Heart left ventricle (tissue), 16 donors: ENCODE data around the gene HOXD8. TPM values are rescaled to one million over a fixed set of nuclear protein-coding genes. Genes with fewer than 3 reads are reported as not detected.

Source experiments
- ATAC-seq, 4 donors: fragments of 200-7000 bp; cut with Tn5 transposase; one replicate each; pipeline ENCODE4 v1.9.1; 2020 to 2022; ENCODE audit warnings: moderate library complexity in 4 of 4, mild to moderate bottlenecking in 3 of 4, moderate number of reproducible peaks in 1 of 4
- DNase-seq, 5 donors: peaks; one replicate each; pipeline ENCODE4 v3.0.0-alpha.2; 2020
- H3K27ac ChIP-seq, 12 donors: fragments of 200-600 bp; sonication (generic) in 4 of 12; one replicate each; pipeline versions ENCODE4 v1.5.0 to v1.8.0; 2016 to 2022; ENCODE audit warnings: mild to moderate bottlenecking in 2 of 12
- H3K27me3 ChIP-seq, 9 donors: fragments of 200-600 bp; sonication (generic) in 2 of 9; one replicate each; pipeline versions ENCODE4 v1.5.1 to v1.8.0; 2016 to 2022; ENCODE audit warnings: mild to moderate bottlenecking in 3 of 9
- H3K36me3 ChIP-seq, 9 donors: fragments of 200-600 bp; sonication (generic) in 2 of 9; one replicate each; pipeline versions ENCODE4 v1.5.0 to v1.8.0; 2018 to 2022; ENCODE audit warnings: mild to moderate bottlenecking in 2 of 9
- H3K4me1 ChIP-seq, 12 donors: fragments of 200-600 bp; sonication (generic) in 4 of 12; one replicate each; pipeline versions ENCODE4 v1.5.0 to v1.8.0; 2016 to 2022; ENCODE audit warnings: mild to moderate bottlenecking in 3 of 12
- H3K4me3 ChIP-seq, 12 donors: fragments of 200-600 bp; sonication (generic) in 4 of 12; one replicate each; pipeline versions ENCODE4 v1.5.0 to v1.8.0; 2017 to 2022; ENCODE audit warnings: mild to moderate bottlenecking in 9 of 12, moderate library complexity in 4 of 12
- H3K9me3 ChIP-seq, 12 donors: fragments of 200-600 bp; sonication (generic) in 4 of 12; one replicate each; pipeline versions ENCODE4 v1.5.0 to v1.8.0; 2016 to 2022; ENCODE audit warnings: mild to moderate bottlenecking in 1 of 12
- POLR2A ChIP-seq, 2 donors: fragments of 450-650 bp; IDR thresholded peaks; one replicate each; pipeline ENCODE4 v1.6.1; 2017; ENCODE audit warnings: antibody characterized with exemption in 2 of 2, mild to moderate bottlenecking in 2 of 2, moderate library complexity in 2 of 2
- WGBS, 4 donors: extraction: QIAGEN DNeasy Blood & Tissue Kit in 2 of 4; methylation state at CpG; one replicate each; pipeline versions ENCODE4 v1.1.5 to v1.1.7; 2013 to 2018; 5-methylcytosine and 5-hydroxymethylcytosine counted together
- intact Hi-C, 10 donors: fragments of 100-400 bp; cut with DNase I; formaldehyde crosslinking; loops; one replicate each; pipeline versions ENCODE4 v1.11.1 to v1.14.2; 2022
- polyA plus RNA-seq, 2 donors: library from polyadenylated mRNA; stranded (reverse); fragments of 200-250 nt; gene quantifications; one replicate each; pipeline ENCODE4 v1.2.3, GENCODE V29; 2013
- total RNA-seq, 9 donors: library from RNA; depleted of rRNA in 2 of 9; stranded (reverse); fragments of >200 nt in 2 of 9; fragmentation: NEBNext Ultra II Directional in 3 of 9; extraction: Animal tissue kit (Norgen Biotek cat#: 25700) in 3 of 9; gene quantifications; one replicate each; pipeline versions ENCODE4 v1.1.0 to v1.2.4, GENCODE V29; 2016 to 2023
- TF ChIP-seq, protein P1 (sequence below), 12 donors: fragments of 200-600 bp; sonication (generic) in 4 of 12; IDR thresholded peaks; one replicate each; pipeline versions ENCODE4 v1.5.0 to v1.8.0; 2018 to 2022; ENCODE audit warnings: antibody characterized with exemption in 12 of 12, mild to moderate bottlenecking in 5 of 12
- donor health status: ischemic (EF 13 %, LVEDD 7.1; RV severe dilation, severe dysfunction).
- donor health status: healthy with polysubstance abuse.
- donor health status: DM: no; HTN: yes; CAD: no.
- donor health status: DM: no; HTN: no; CAD: no.
- donor health status: ischemic (EF 25% LVEDD 6.9; RV normal size, moderate dysfunction).
- donor health status: ischemic (EF 25% LVEDD 5.7; RV mildly dilated, moderate dysfunction).
- donor health status: healthy.
- donor health status: DM: yes; HTN: yes; CAD: no.
- donor health status: ischemic (EF 35%, LVEDD 5.7; RV mildly dilated, moderate dysfunction).
- donor health status: nonischemic (EF 11% LVEDD 7.7; RV severe dilation, severe dysfunction).
- donor health status: DM: yes; HTN: yes; CAD: no.
- donor health status: PGD.
- donor health status: ischemic (EF 29% LVEDD 5.4; RV normal size, mild dysfunction).
- donor health status: nonischemic (EF 23%, LVEDD 6.1; RV moderate dilation, normal function).

HOXD8 gene
- total and polyA plus RNA-seq, 11 donors, result 0.21 to 1.8 (median 0.53) TPM

GRCh38 chr2:176158855-176159662, 29.6 kb downstream of the HOXD8 start:
- Histone ChIP-seq H3K27ac (no peak overlapping the region), H3K9me3 (no peaks in the 10 kb centered on the region), H3K4me1 (peaks cover 0 to 35% (median 16%) of the 10 kb centered on the region in 12 donors), H3K36me3 (no peaks in the 10 kb centered on the region), H3K4me3 (peak overlapping the region in 5 of 12 donors; percentile 20 to 43 (median 24)), H3K27me3 (peaks cover 76 to 100% (median 100%) of the 10 kb centered on the region in 9 donors)
- no peak for DNase-seq
- intact Hi-C loops, result loop anchor here in 1 of 10 donors (10.0 kb wide), 1 partner anchor 106 kb away; the partner anchor contains the start of gene MTX2
- ATAC-seq, result no peak
- TF ChIP-seq POLR2A (IDR thresholded peaks at IDR 0.05), result no peak
- TF ChIP-seq, protein P1, sequence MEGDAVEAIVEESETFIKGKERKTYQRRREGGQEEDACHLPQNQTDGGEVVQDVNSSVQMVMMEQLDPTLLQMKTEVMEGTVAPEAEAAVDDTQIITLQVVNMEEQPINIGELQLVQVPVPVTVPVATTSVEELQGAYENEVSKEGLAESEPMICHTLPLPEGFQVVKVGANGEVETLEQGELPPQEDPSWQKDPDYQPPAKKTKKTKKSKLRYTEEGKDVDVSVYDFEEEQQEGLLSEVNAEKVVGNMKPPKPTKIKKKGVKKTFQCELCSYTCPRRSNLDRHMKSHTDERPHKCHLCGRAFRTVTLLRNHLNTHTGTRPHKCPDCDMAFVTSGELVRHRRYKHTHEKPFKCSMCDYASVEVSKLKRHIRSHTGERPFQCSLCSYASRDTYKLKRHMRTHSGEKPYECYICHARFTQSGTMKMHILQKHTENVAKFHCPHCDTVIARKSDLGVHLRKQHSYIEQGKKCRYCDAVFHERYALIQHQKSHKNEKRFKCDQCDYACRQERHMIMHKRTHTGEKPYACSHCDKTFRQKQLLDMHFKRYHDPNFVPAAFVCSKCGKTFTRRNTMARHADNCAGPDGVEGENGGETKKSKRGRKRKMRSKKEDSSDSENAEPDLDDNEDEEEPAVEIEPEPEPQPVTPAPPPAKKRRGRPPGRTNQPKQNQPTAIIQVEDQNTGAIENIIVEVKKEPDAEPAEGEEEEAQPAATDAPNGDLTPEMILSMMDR (IDR thresholded peaks at IDR 0.05), result no peak
- 6 to 25% (median 18%) methylated on average over 37 to 39 of the region's 39 CpGs for WGBS, 4 donors

- DNase-seq (no peak), ATAC-seq (peak in 1 of 4 donors; percentile 16)
- intact Hi-C loops, result loop anchor here in 1 of 10 donors (10.0 kb wide), 1 partner anchor 105 kb away; the partner anchor contains the start of gene MTX2
- Histone ChIP-seq H3K27ac (peak overlapping the region in 4 of 12 donors; percentile 17 to 37 (median 34)), H3K4me3 (peak overlapping the region in 9 of 12 donors; percentile 5 to 43 (median 21)), H3K9me3 (no peaks in the 10 kb centered on the region), H3K36me3 (no peaks in the 10 kb centered on the region), H3K27me3 (peaks cover 76 to 100% (median 100%) of the 10 kb centered on the region in 9 donors), H3K4me1 (peaks cover 0 to 37% (median 16%) of the 10 kb centered on the region in 12 donors)
- TF ChIP-seq, protein P1 (IDR thresholded peaks at IDR 0.05), result no peak
- TF ChIP-seq POLR2A (IDR thresholded peaks at IDR 0.05), result no peak
- 2 to 17% (median 10%) methylated on average over 27 to 44 of the region's 44 CpGs for WGBS, 4 donors
Observed at GRCh38 chr2:176159663-176160250, 30.3 kb downstream of the HOXD8 start.

DNA sequence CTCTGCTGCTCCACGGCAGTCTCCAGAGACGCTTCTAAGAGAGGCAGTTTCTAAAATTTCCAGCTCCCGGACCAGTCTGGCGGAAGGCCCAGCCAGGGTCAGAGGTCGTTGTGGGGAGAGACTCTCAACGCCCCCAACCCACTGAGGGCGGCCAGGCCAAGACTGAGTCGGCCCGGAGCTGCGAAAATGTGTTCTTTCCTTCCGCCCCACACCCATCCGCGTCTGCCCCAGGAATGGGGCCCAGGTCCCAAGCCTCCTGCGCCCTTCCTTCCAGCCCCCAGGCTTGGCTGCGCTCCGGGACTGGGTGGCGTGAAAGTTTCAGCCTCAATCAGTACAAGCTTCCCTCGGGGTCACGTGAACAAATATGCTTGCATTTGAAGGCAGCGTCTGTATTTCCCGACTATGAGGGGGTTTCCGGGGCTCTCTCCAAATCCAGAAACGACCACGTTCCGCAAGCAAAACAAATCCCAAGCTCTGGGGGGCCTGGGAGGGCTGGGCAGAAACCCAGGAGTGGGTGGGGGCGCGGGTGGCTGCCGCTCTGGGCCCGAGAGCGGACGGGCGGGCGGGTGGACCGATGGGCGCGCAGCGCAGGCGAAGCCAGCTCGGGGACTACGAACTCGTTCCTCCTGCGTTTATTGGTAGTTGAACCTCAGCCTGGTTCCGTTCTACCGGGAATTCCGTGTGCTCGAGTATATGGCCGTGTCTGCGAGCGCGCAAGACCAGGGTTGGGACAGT, 30.9 kb downstream of the HOXD8 start:
- Histone ChIP-seq H3K9me3 (no peaks in the 10 kb centered on the region), H3K4me1 (peaks cover 0 to 43% (median 18%) of the 10 kb centered on the region in 12 donors), H3K4me3 (peak overlapping the region in 9 of 12 donors; percentile 5 to 43 (median 21)), H3K27ac (peak overlapping the region in 3 of 12 donors; percentile 17 to 36 (median 31)), H3K36me3 (no peaks in the 10 kb centered on the region), H3K27me3 (peaks cover 76 to 100% (median 100%) of the 10 kb centered on the region in 9 donors)
- intact Hi-C loops, result no loop called here
- no peak for TF ChIP-seq POLR2A (IDR thresholded peaks at IDR 0.05)
- TF ChIP-seq, protein P1 (IDR thresholded peaks at IDR 0.05), result no peak
- WGBS, 4 donors, result 3 to 17% (median 9%) methylated on average over 31 to 50 of the region's 50 CpGs
- DNase-seq (no peak), ATAC-seq (peak in 2 of 4 donors; percentile 18 to 36)
